Fibroblast of lung (primary cell): ENCODE measurements around the gene FXN. TPM values are rescaled to one million over a fixed set of nuclear protein-coding genes. Genes with fewer than 3 reads are reported as not detected.

Source experiments
- DNase-seq, 2 donors: peaks; one replicate each; pipeline versions ENCODE4 v3.0.0 to v3.0.0-alpha.2; 2010; ENCODE audit warnings: low read depth in 2 of 2
- H2AFZ ChIP-seq: 2 replicates; pipeline ENCODE4 v1.5.1; 2012; ENCODE audit warnings: low read length, control low read depth, inconsistent platforms
- H3K27ac ChIP-seq: 2 replicates; pipeline ENCODE4 v1.5.1; 2011; ENCODE audit warnings: low read length, control low read depth; ENCODE audit not compliant: insufficient read depth
- H3K27me3 ChIP-seq: 2 replicates; pipeline ENCODE4 v1.5.1; 2011; ENCODE audit warnings: mild to moderate bottlenecking, low read length; ENCODE audit not compliant: control insufficient read depth, insufficient read depth
- H3K36me3 ChIP-seq: 2 replicates; pipeline ENCODE4 v1.5.1; 2011; ENCODE audit warnings: low read length; ENCODE audit not compliant: control insufficient read depth, insufficient read depth
- H3K4me1 ChIP-seq: 2 replicates; pipeline ENCODE4 v1.5.1; 2011; ENCODE audit warnings: low read length; ENCODE audit not compliant: control insufficient read depth, insufficient read depth; ENCODE audit errors: extremely low read depth
- H3K4me2 ChIP-seq: 2 replicates; pipeline ENCODE4 v1.5.1; 2011; ENCODE audit warnings: low read length, control low read depth; ENCODE audit not compliant: insufficient read depth; ENCODE audit errors: extremely low read depth
- H3K4me3 ChIP-seq, 4 experiments: fragments of 200-600 bp in 1 of 4; sonication (generic) in 1 of 4; replicated peaks in 1 of 4; 2 replicates each; pipeline ENCODE4 v1.5.1; 2011 to 2016; ENCODE audit warnings: low read length in 4 of 4, low read depth in 3 of 4, mild to moderate bottlenecking in 3 of 4, control low read depth in 2 of 4, inconsistent platforms in 1 of 4, mixed read lengths in 1 of 4; ENCODE audit not compliant: insufficient read depth in 1 of 4; ENCODE audit errors: control extremely low read depth in 1 of 4
- H3K79me2 ChIP-seq: 2 replicates; pipeline ENCODE4 v1.5.1; 2012; ENCODE audit warnings: mild to moderate bottlenecking, low read length, inconsistent platforms; ENCODE audit not compliant: control insufficient read depth, insufficient read depth
- H3K9ac ChIP-seq: 2 replicates; pipeline ENCODE4 v1.5.1; 2011; ENCODE audit warnings: mild to moderate bottlenecking, low read length, control low read depth; ENCODE audit not compliant: insufficient read depth
- H3K9me3 ChIP-seq: 2 replicates; pipeline ENCODE4 v1.5.1; 2012; ENCODE audit warnings: low read depth, low read length; ENCODE audit not compliant: control insufficient read depth, insufficient read depth
- H4K20me1 ChIP-seq: 2 replicates; pipeline ENCODE4 v1.5.1; 2011; ENCODE audit warnings: low read length; ENCODE audit not compliant: control insufficient read depth, insufficient read depth; ENCODE audit errors: extremely low read depth
- EZH2 ChIP-seq: IDR thresholded peaks from 2 replicates; pipeline ENCODE4 v1.5.1; 2012; ENCODE audit warnings: low read length, control low read depth, mild to moderate bottlenecking; ENCODE audit errors: missing control alignments
- polyA plus RNA-seq, 2 donors: library from polyadenylated mRNA; depleted of rRNA in 1 of 2; stranded (reverse) in 1 of 2; unstranded in 1 of 2; fragments of >200 nt; gene quantifications; 2 replicates each; pipeline ENCODE4 v1.2.1, GENCODE V29; 2011 to 2012; ENCODE audit warnings: missing spikeins in 1 of 2
- total RNA-seq: library from RNA; depleted of rRNA; stranded (reverse); fragments of >200 nt; gene quantifications from 2 replicates; pipeline ENCODE4 v1.2.1, GENCODE V29; 2014
- TF ChIP-seq, protein P1 (sequence below), 2 donors: IDR thresholded peaks in 1 of 2; conservative IDR thresholded peaks in 1 of 2; 1 replicate in 1 of 2; 2 replicates in 1 of 2; pipeline ENCODE4 v1.5.1; 2011 to 2012; ENCODE audit warnings: low read length in 2 of 2, control low read depth in 1 of 2, inconsistent platforms in 1 of 2, low read depth in 1 of 2, mild to moderate bottlenecking in 1 of 2

FXN gene
- total and polyA plus RNA-seq, 2 donors (not counting 1 experiment from before 2014, with no cell fraction given) = 0.99 to 21.6 TPM

DNA sequence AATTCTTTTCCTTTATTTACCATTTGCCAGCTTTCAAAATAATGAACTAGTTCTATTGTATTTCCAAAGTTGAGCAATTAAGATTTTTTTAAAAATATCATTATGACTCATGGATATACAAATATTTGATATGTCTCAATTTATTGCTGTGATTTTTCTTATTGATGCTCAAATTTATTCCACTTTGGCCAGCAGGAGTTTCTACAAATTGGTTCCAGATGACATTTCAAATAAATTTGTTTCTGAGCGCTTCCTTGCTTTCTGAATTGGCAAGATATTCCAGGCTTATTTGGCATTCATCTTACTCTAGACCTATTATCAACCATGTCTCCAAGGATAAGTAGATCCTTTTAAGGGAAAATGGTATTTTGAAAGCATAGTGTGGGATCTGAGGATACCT, 80.1 kb downstream of the FXN start:
- no peaks in the 10 kb centered on the region for H3K79me2 ChIP-seq
- no peak for TF ChIP-seq EZH2
- TF ChIP-seq, protein P1, sequence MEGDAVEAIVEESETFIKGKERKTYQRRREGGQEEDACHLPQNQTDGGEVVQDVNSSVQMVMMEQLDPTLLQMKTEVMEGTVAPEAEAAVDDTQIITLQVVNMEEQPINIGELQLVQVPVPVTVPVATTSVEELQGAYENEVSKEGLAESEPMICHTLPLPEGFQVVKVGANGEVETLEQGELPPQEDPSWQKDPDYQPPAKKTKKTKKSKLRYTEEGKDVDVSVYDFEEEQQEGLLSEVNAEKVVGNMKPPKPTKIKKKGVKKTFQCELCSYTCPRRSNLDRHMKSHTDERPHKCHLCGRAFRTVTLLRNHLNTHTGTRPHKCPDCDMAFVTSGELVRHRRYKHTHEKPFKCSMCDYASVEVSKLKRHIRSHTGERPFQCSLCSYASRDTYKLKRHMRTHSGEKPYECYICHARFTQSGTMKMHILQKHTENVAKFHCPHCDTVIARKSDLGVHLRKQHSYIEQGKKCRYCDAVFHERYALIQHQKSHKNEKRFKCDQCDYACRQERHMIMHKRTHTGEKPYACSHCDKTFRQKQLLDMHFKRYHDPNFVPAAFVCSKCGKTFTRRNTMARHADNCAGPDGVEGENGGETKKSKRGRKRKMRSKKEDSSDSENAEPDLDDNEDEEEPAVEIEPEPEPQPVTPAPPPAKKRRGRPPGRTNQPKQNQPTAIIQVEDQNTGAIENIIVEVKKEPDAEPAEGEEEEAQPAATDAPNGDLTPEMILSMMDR (conservative IDR thresholded peaks at IDR 0.05 in 1 of 2, IDR thresholded peaks at IDR 0.05 in 1 of 2; ENCODE audit: low read depth in 1 of 2, low read length in 2 of 2) = no peak
- H3K27ac ChIP-seq = no peak overlapping the region
- no peaks in the 10 kb centered on the region for H3K9me3 ChIP-seq
- H3K9ac ChIP-seq = no peak overlapping the region
- no peaks in the 10 kb centered on the region for H3K27me3 ChIP-seq
- DNase-seq = peak in 1 of 2 donors; percentile 59
- H4K20me1 ChIP-seq = no peaks in the 10 kb centered on the region
- no peak overlapping the region for H3K4me2 ChIP-seq
- H3K4me1 ChIP-seq = no peaks in the 10 kb centered on the region
- H3K36me3 ChIP-seq = no peaks in the 10 kb centered on the region
- no peak overlapping the region for H3K4me3 ChIP-seq
- H2AFZ ChIP-seq = no peak overlapping the region

DNA sequence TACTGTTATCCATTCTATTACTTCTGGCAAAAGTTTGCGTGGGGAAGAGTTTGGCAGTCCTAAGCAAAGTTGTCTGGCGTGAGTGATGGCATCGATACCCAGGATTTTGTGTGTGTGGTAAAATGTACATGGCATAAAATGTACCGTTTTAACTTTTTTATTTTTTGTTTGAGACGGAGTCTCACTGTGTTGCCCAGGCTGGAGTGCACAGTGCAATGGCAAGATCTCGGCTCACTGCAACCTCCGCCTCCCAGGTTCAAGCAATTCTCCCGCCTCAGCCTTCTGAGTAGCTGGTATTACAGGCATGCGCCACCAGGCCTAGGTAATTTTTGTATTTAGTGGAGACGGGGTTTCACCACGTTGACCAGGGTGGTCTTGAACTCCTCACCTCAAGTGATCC, 83.1 kb downstream of the FXN start:
- Histone ChIP-seq H3K4me1 (peaks cover 4% of the 10 kb centered on the region), H4K20me1 (no peaks in the 10 kb centered on the region), H3K4me3 (no peak overlapping the region), H2AFZ (no peak overlapping the region), H3K79me2 (no peaks in the 10 kb centered on the region), H3K4me2 (no peak overlapping the region), H3K9me3 (no peaks in the 10 kb centered on the region), H3K9ac (no peak overlapping the region), H3K27ac (no peak overlapping the region), H3K27me3 (no peaks in the 10 kb centered on the region), H3K36me3 (no peaks in the 10 kb centered on the region)
- no peak for DNase-seq
- TF ChIP-seq, protein P1 (conservative IDR thresholded peaks at IDR 0.05 in 1 of 2, IDR thresholded peaks at IDR 0.05 in 1 of 2; ENCODE audit: low read depth in 1 of 2, low read length in 2 of 2) = no peak
- TF ChIP-seq EZH2 = no peak

DNA sequence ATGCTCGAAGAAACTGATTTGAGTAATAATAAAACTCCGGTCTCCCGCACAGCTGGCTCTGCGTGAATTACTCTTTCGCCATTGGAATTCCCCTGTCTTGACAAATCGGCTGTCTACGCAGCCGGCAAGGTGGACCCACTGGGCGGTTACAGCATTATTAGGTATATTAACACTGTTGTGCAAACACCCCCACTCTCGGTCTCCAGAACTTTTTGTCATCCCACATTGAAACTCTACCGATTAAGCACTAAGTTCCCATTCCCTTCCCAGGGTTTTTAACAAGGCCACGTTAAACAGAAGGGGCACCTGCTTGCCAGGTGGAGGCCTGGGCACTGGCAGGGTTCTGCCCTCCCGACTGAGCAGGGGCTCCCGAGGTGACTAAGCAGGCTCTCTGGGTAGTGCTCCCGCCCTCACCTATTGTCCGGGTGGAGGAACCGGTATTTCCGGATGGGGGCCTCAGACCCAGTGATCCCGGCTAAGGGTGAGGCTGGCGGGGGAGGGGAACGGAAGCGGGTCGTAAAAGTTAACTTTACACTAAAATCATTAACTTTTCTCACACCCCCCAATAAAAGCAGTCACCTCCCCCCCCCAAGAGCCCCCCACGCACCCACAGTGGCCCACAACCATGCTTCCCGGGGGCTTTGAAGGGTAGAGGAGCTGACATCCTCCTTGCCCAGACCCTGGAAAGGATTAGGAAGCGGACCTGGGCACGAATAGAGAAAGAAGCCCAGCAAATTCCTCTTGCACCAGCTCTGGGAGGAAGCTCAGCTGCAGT, 85.0 kb downstream of the FXN start:
- DNase-seq = peak; percentile 7 to 21
- Histone ChIP-seq H3K9ac (peak overlapping the region; percentile 23), H2AFZ (peak overlapping the region; percentile 57)

More for the DNA sequence above, 85.0 kb downstream of the FXN start:
- H3K27ac ChIP-seq = no peak overlapping the region
- H4K20me1 ChIP-seq = no peaks in the 10 kb centered on the region
- H3K36me3 ChIP-seq = no peaks in the 10 kb centered on the region
- H3K79me2 ChIP-seq = no peaks in the 10 kb centered on the region
- H3K4me2 ChIP-seq = no peak overlapping the region
- H3K27me3 ChIP-seq = no peaks in the 10 kb centered on the region
- peaks cover 4% of the 10 kb centered on the region for H3K4me1 ChIP-seq
- H3K9me3 ChIP-seq = no peaks in the 10 kb centered on the region
- no peak for TF ChIP-seq EZH2
- TF ChIP-seq, protein P1 (conservative IDR thresholded peaks at IDR 0.05 in 1 of 2, IDR thresholded peaks at IDR 0.05 in 1 of 2; ENCODE audit: low read depth in 1 of 2, low read length in 2 of 2) = no peak
- peak overlapping the region; percentile 27 to 95 (median 88) for H3K4me3 ChIP-seq
